Fibroblast of lung (primary cell): ENCODE data around the gene PRICKLE4. TPM values are rescaled to one million over a fixed set of nuclear protein-coding genes. Genes with fewer than 3 reads are reported as not detected.
A peak's percentile ranks its signal among the peaks of the same experiment; 100 is the strongest.

Source experiments
- DNase-seq, 2 donors: peaks; one replicate each; pipeline versions ENCODE4 v3.0.0 to v3.0.0-alpha.2; 2010; ENCODE audit warnings: low read depth in 2 of 2
- H2AFZ ChIP-seq: 2 replicates; pipeline ENCODE4 v1.5.1; 2012; ENCODE audit warnings: low read length, control low read depth, inconsistent platforms
- H3K27ac ChIP-seq: 2 replicates; pipeline ENCODE4 v1.5.1; 2011; ENCODE audit warnings: low read length, control low read depth; ENCODE audit not compliant: insufficient read depth
- H3K27me3 ChIP-seq: 2 replicates; pipeline ENCODE4 v1.5.1; 2011; ENCODE audit warnings: mild to moderate bottlenecking, low read length; ENCODE audit not compliant: control insufficient read depth, insufficient read depth
- H3K36me3 ChIP-seq: 2 replicates; pipeline ENCODE4 v1.5.1; 2011; ENCODE audit warnings: low read length; ENCODE audit not compliant: control insufficient read depth, insufficient read depth
- H3K4me1 ChIP-seq: 2 replicates; pipeline ENCODE4 v1.5.1; 2011; ENCODE audit warnings: low read length; ENCODE audit not compliant: control insufficient read depth, insufficient read depth; ENCODE audit errors: extremely low read depth
- H3K4me2 ChIP-seq: 2 replicates; pipeline ENCODE4 v1.5.1; 2011; ENCODE audit warnings: low read length, control low read depth; ENCODE audit not compliant: insufficient read depth; ENCODE audit errors: extremely low read depth
- H3K4me3 ChIP-seq, 4 experiments: fragments of 200-600 bp in 1 of 4; sonication (generic) in 1 of 4; replicated peaks in 1 of 4; 2 replicates each; pipeline ENCODE4 v1.5.1; 2011 to 2016; ENCODE audit warnings: low read length in 4 of 4, low read depth in 3 of 4, mild to moderate bottlenecking in 3 of 4, control low read depth in 2 of 4, inconsistent platforms in 1 of 4, mixed read lengths in 1 of 4; ENCODE audit not compliant: insufficient read depth in 1 of 4; ENCODE audit errors: control extremely low read depth in 1 of 4
- H3K79me2 ChIP-seq: 2 replicates; pipeline ENCODE4 v1.5.1; 2012; ENCODE audit warnings: mild to moderate bottlenecking, low read length, inconsistent platforms; ENCODE audit not compliant: control insufficient read depth, insufficient read depth
- H3K9ac ChIP-seq: 2 replicates; pipeline ENCODE4 v1.5.1; 2011; ENCODE audit warnings: mild to moderate bottlenecking, low read length, control low read depth; ENCODE audit not compliant: insufficient read depth
- H3K9me3 ChIP-seq: 2 replicates; pipeline ENCODE4 v1.5.1; 2012; ENCODE audit warnings: low read depth, low read length; ENCODE audit not compliant: control insufficient read depth, insufficient read depth
- H4K20me1 ChIP-seq: 2 replicates; pipeline ENCODE4 v1.5.1; 2011; ENCODE audit warnings: low read length; ENCODE audit not compliant: control insufficient read depth, insufficient read depth; ENCODE audit errors: extremely low read depth
- EZH2 ChIP-seq: IDR thresholded peaks from 2 replicates; pipeline ENCODE4 v1.5.1; 2012; ENCODE audit warnings: low read length, control low read depth, mild to moderate bottlenecking; ENCODE audit errors: missing control alignments
- polyA plus RNA-seq, 2 donors: library from polyadenylated mRNA; depleted of rRNA in 1 of 2; stranded (reverse) in 1 of 2; unstranded in 1 of 2; fragments of >200 nt; gene quantifications; 2 replicates each; pipeline ENCODE4 v1.2.1, GENCODE V29; 2011 to 2012; ENCODE audit warnings: missing spikeins in 1 of 2
- total RNA-seq: library from RNA; depleted of rRNA; stranded (reverse); fragments of >200 nt; gene quantifications from 2 replicates; pipeline ENCODE4 v1.2.1, GENCODE V29; 2014
- TF ChIP-seq, protein P1 (sequence below), 2 donors: IDR thresholded peaks in 1 of 2; conservative IDR thresholded peaks in 1 of 2; 1 replicate in 1 of 2; 2 replicates in 1 of 2; pipeline ENCODE4 v1.5.1; 2011 to 2012; ENCODE audit warnings: low read length in 2 of 2, control low read depth in 1 of 2, inconsistent platforms in 1 of 2, low read depth in 1 of 2, mild to moderate bottlenecking in 1 of 2

PRICKLE4 gene
- total and polyA plus RNA-seq, 2 donors (not counting 1 experiment from before 2014, with no cell fraction given): 0.08 TPM; not detected in 1

DNA sequence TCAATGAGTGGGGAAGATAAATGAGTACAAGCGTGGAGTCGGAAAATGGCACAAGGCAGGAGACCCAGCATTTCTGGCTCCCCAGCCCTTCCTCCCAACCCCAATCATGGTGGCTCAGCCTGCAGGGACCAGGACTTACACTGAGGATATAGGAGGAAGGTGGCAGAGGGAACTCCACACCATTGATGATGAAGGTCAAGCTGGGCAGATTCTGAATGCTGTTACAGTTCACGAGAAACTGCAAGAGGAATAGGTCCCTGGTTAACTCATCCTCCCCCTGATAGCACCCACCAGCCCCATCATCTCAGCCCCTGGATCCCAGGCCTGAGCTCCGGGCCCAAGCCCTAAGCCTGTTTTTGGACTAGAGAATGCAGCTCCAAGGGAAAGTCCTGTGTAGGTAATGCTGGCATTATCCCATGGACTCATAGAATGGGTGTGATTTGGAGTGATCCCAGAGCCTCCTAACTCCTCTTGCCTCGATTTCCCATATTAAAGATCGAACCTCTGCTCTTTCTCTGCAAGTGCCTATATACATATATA is 42.9 kb upstream of the PRICKLE4 start:
- Histone ChIP-seq H3K4me3 (no peak overlapping the region), H3K27me3 (no peaks in the 10 kb centered on the region), H3K4me1 (no peaks in the 10 kb centered on the region), H2AFZ (no peak overlapping the region), H3K9me3 (no peaks in the 10 kb centered on the region), H3K36me3 (no peaks in the 10 kb centered on the region), H3K4me2 (no peak overlapping the region), H4K20me1 (no peaks in the 10 kb centered on the region), H3K27ac (no peak overlapping the region), H3K79me2 (no peaks in the 10 kb centered on the region), H3K9ac (no peak overlapping the region)
- TF ChIP-seq, protein P1, sequence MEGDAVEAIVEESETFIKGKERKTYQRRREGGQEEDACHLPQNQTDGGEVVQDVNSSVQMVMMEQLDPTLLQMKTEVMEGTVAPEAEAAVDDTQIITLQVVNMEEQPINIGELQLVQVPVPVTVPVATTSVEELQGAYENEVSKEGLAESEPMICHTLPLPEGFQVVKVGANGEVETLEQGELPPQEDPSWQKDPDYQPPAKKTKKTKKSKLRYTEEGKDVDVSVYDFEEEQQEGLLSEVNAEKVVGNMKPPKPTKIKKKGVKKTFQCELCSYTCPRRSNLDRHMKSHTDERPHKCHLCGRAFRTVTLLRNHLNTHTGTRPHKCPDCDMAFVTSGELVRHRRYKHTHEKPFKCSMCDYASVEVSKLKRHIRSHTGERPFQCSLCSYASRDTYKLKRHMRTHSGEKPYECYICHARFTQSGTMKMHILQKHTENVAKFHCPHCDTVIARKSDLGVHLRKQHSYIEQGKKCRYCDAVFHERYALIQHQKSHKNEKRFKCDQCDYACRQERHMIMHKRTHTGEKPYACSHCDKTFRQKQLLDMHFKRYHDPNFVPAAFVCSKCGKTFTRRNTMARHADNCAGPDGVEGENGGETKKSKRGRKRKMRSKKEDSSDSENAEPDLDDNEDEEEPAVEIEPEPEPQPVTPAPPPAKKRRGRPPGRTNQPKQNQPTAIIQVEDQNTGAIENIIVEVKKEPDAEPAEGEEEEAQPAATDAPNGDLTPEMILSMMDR (conservative IDR thresholded peaks at IDR 0.05 in 1 of 2, IDR thresholded peaks at IDR 0.05 in 1 of 2; ENCODE audit: low read depth in 1 of 2, low read length in 2 of 2): no peak
- no peak for TF ChIP-seq EZH2
- DNase-seq: no peak

GRCh38 chr6:41739041-41739440 is 41.5 kb upstream of the PRICKLE4 start:
- H3K27ac ChIP-seq: no peak overlapping the region

DNA sequence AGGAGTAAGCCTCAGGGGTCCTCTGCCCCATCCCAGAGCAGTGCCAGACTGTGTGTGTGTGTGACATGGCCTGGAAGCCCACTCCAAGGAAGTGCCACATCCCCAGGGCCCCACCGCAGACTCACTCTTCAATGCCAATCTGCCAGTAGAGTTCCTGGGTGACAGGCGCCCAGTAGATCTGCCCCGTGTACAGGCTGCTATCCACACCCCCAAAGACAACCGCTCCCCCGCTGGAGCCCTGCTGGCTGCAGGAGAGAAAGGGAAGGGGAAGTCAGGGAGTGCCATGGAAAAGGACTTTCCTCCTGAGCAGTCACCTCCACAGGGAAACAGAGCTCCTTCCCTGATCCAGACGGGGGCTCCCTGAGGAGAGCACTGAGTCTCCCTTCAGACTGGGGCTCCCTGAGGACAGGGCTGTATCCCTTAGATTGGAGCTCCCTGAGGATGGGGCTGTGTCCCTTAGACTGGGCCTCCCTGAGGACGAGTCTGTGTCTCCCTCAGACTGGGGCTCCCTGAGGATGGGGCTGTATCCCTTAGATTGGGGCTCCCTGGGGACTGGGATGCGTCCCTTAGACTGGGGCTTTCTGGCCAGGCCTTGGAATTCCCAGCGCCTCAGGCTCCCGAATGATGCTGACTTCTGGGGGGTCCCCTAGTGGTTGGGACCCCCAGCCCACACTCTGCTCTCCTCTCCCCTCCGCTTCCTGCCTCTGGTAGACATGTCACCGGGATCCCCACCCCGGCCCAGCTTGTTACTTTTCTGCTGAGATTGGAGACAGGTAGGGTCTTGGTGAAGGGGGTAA is 40.0 kb upstream of the PRICKLE4 start:
- Histone ChIP-seq H3K27me3 (no peaks in the 10 kb centered on the region), H3K36me3 (no peaks in the 10 kb centered on the region), H3K4me2 (no peak overlapping the region), H4K20me1 (no peaks in the 10 kb centered on the region), H3K79me2 (no peaks in the 10 kb centered on the region), H3K4me1 (no peaks in the 10 kb centered on the region), H2AFZ (no peak overlapping the region), H3K4me3 (no peak overlapping the region), H3K9ac (no peak overlapping the region), H3K9me3 (no peaks in the 10 kb centered on the region), H3K27ac (no peak overlapping the region)
- no peak for TF ChIP-seq EZH2
- TF ChIP-seq, protein P1 (conservative IDR thresholded peaks at IDR 0.05 in 1 of 2, IDR thresholded peaks at IDR 0.05 in 1 of 2; ENCODE audit: low read depth in 1 of 2, low read length in 2 of 2): no peak
- no peak for DNase-seq

More at GRCh38 chr6:41739041-41739440, 41.5 kb upstream of the PRICKLE4 start:
- Histone ChIP-seq H4K20me1 (no peaks in the 10 kb centered on the region), H2AFZ (no peak overlapping the region), H3K27me3 (no peaks in the 10 kb centered on the region), H3K9me3 (no peaks in the 10 kb centered on the region), H3K9ac (no peak overlapping the region), H3K4me2 (no peak overlapping the region), H3K79me2 (no peaks in the 10 kb centered on the region), H3K4me1 (no peaks in the 10 kb centered on the region), H3K4me3 (no peak overlapping the region), H3K36me3 (no peaks in the 10 kb centered on the region)
- TF ChIP-seq, protein P1 (conservative IDR thresholded peaks at IDR 0.05 in 1 of 2, IDR thresholded peaks at IDR 0.05 in 1 of 2; ENCODE audit: low read depth in 1 of 2, low read length in 2 of 2): no peak
- TF ChIP-seq EZH2: no peak
- DNase-seq: peak in 1 of 2 donors; percentile 23
